Measurements from ENCODE around the gene RHBG.

DNA sequence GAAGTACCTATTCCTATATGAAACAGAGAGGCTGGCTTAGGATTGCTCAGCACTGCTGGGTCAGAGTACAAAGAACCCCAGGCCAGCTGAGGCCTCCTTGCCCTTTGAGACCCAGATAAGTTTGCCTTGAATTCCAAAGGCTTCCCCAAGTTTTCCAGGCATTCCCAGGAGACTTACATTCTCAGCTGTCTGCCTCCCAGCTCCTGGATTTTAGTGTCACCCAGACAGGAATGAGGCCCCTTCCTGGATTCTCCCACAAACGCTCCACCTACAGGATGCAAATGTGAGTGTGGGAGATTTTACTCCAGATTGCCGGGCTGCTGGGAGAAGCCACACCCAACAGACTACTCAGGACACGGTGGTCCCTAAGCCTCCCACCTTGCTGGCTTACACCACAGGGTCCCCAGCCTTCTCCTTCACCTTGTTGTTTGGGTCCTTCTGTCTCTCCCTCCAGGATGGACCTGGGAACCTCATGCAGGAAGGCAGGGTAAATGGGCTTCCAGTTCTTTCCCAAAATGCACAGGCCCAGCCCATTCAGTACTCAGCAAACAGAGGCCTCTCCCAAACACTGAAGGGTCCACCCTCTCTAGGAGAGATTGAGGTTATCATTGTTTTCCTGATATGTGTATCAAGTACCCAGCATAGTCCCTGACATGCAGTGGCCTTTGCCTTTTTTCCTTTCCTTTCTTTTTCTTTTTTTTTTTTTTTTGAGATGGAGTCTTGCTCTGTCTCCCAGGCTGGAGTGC is 10.6 kb downstream of the RHBG start:
- TF ChIP-seq, protein P1, sequence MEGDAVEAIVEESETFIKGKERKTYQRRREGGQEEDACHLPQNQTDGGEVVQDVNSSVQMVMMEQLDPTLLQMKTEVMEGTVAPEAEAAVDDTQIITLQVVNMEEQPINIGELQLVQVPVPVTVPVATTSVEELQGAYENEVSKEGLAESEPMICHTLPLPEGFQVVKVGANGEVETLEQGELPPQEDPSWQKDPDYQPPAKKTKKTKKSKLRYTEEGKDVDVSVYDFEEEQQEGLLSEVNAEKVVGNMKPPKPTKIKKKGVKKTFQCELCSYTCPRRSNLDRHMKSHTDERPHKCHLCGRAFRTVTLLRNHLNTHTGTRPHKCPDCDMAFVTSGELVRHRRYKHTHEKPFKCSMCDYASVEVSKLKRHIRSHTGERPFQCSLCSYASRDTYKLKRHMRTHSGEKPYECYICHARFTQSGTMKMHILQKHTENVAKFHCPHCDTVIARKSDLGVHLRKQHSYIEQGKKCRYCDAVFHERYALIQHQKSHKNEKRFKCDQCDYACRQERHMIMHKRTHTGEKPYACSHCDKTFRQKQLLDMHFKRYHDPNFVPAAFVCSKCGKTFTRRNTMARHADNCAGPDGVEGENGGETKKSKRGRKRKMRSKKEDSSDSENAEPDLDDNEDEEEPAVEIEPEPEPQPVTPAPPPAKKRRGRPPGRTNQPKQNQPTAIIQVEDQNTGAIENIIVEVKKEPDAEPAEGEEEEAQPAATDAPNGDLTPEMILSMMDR (IDR thresholded peaks at IDR 0.05): no peak
- TF ChIP-seq POLR2A (IDR thresholded peaks at IDR 0.05): no peak
